MM.1S (cell line): Measurements from ENCODE around the gene FOXN4.

ENCODE experiments used
- CTCF ChIP-seq: fragments of 300-600 bp; sonication (generic); IDR thresholded peaks from 2 replicates; pipeline ENCODE4 v1.5.1; 2016; ENCODE audit warnings: antibody characterized with exemption, low read length, mixed read lengths
- EZH2phosphoT487 ChIP-seq: fragments of 300-600 bp; sonication (generic); IDR thresholded peaks from 2 replicates; pipeline ENCODE4 v1.6.1; 2018; ENCODE audit warnings: antibody characterized with exemption, low read length

- TF ChIP-seq CTCF (no peak), EZH2phosphoT487 (no peak)
Measured at GRCh38 chr12:109258607-109259544, 50.2 kb downstream of the FOXN4 start.
